Measurements from ENCODE around the gene TMEM80. TPM values are rescaled to one million over a fixed set of nuclear protein-coding genes. Genes with fewer than 3 reads are reported as not detected.
A peak's percentile ranks its signal among the peaks of the same experiment; 100 is the strongest.

Gene TMEM80
- total RNA-seq, 2 experiments from 2014 or later = 10.6 to 12.5 TPM

GRCh38 chr11:698493-699115 lies 3.0 kb downstream of the TMEM80 start:
- Mint-ChIP-seq H3K27ac (peak overlapping the region; percentile 18), H3K27me3 (no peaks in the 10 kb centered on the region), H3K9me3 (no peaks in the 10 kb centered on the region), H3K4me1 (ENCODE audit: low read depth) (peaks cover 22% of the 10 kb centered on the region), H3K36me3 (ENCODE audit: low read depth) (peaks cover 3% of the 10 kb centered on the region), H3K4me3 (no peak overlapping the region)
- CTCF ChIA-PET = interaction anchor here (4.2 to 4.4 kb wide), 2 partner anchors 24 to 28 kb away, joined by 33 to 35 read pairs; no protein-coding TSS in a partner anchor
- DNase-seq (no peak), ATAC-seq (no peak)
- TF ChIP-seq CTCF (IDR thresholded peaks at IDR 0.05) = no peak
- POLR2A ChIA-PET = interaction anchor here (0.6 to 1.3 kb wide), 2 partner anchors 12 to 24 kb away, joined by 3 to 4 read pairs; no protein-coding TSS in a partner anchor
- intact Hi-C loops (cut with micrococcal nuclease) = no loop called here

GRCh38 chr11:699116-699508 lies 3.5 kb downstream of the TMEM80 start:
- Mint-ChIP-seq H3K4me3 (no peak overlapping the region), H3K27ac (no peak overlapping the region), H3K27me3 (no peaks in the 10 kb centered on the region), H3K9me3 (no peaks in the 10 kb centered on the region), H3K36me3 (ENCODE audit: low read depth) (no peaks in the 10 kb centered on the region), H3K4me1 (ENCODE audit: low read depth) (peaks cover 21% of the 10 kb centered on the region)
- TF ChIP-seq CTCF (IDR thresholded peaks at IDR 0.05) = no peak
- DNase-seq (no peak), ATAC-seq (no peak)
- ChIA-PET POLR2A (interaction anchor here (0.6 to 1.3 kb wide), 2 partner anchors 13 to 23 kb away, joined by 3 to 4 read pairs; no protein-coding TSS in a partner anchor), CTCF (interaction anchor here (2.7 to 4.2 kb wide), 2 partner anchors 23 to 24 kb away, joined by 11 to 33 read pairs; no protein-coding TSS in a partner anchor)
- intact Hi-C loops (cut with micrococcal nuclease) = no loop called here

GRCh38 chr11:699753-700152 lies 4.1 kb downstream of the TMEM80 start:
- Mint-ChIP-seq H3K9me3 (no peaks in the 10 kb centered on the region), H3K27ac (no peak overlapping the region), H3K27me3 (no peaks in the 10 kb centered on the region), H3K4me1 (ENCODE audit: low read depth) (peaks cover 21% of the 10 kb centered on the region), H3K4me3 (no peak overlapping the region), H3K36me3 (ENCODE audit: low read depth) (no peaks in the 10 kb centered on the region)
- ChIA-PET POLR2A (interaction anchor here (0.5 kb wide), 1 partner anchor 13 kb away, joined by 3 read pairs; no protein-coding TSS in a partner anchor), CTCF (interaction anchor here (2.7 kb wide), 1 partner anchor 23 kb away, joined by 11 read pairs; no protein-coding TSS in a partner anchor)
- no peak for TF ChIP-seq CTCF (IDR thresholded peaks at IDR 0.05)
- DNase-seq = no peak
- intact Hi-C loops (cut with micrococcal nuclease) = no loop called here
- no peak for ATAC-seq

GRCh38 chr11:701741-702461 lies 6.3 kb downstream of the TMEM80 start:
- Mint-ChIP-seq H3K4me3 (no peak overlapping the region), H3K27me3 (peaks cover 3% of the 10 kb centered on the region), H3K27ac (no peak overlapping the region), H3K36me3 (ENCODE audit: low read depth) (no peaks in the 10 kb centered on the region), H3K9me3 (no peaks in the 10 kb centered on the region), H3K4me1 (ENCODE audit: low read depth) (peaks cover 16% of the 10 kb centered on the region)
- CTCF ChIA-PET = interaction anchor here (2.7 kb wide), 1 partner anchor 21 kb away, joined by 11 read pairs; no protein-coding TSS in a partner anchor
- DNase-seq = no peak
- intact Hi-C loops (cut with micrococcal nuclease) = no loop called here
- POLR2A ChIA-PET = no interaction called here
- TF ChIP-seq CTCF (IDR thresholded peaks at IDR 0.05) = no peak
- ATAC-seq = no peak

All from activated CD8-positive, alpha-beta T cell treated with anti-CD3 and anti-CD28 coated beads for 36 hours (primary cell).